HepG2 (cell line): Measurements from ENCODE around the gene RAD21L1. TPM values are rescaled to one million over a fixed set of nuclear protein-coding genes. Genes with fewer than 3 reads are reported as not detected.

ENCODE experiments used
- CHD2 ChIP-seq: IDR thresholded peaks from 2 replicates; pipeline ENCODE4 v1.6.1; 2011; ENCODE audit warnings: low read depth, low read length, improper control_type of control experiment
- FOXP4 ChIP-seq: sonication (generic); formaldehyde crosslinking; IDR thresholded peaks from 2 replicates; pipeline ENCODE4 v1.4.0; 2020; ENCODE audit warnings: missing genetic modification reagents
- HDAC6 ChIP-seq: fragments of 200-600 bp; sonication (generic); IDR thresholded peaks from 2 replicates; pipeline ENCODE4 v1.7.0; 2017; ENCODE audit warnings: mild to moderate bottlenecking, antibody characterized with exemption, low read length, low read depth
- MIXL1 ChIP-seq: IDR thresholded peaks from 2 replicates; pipeline ENCODE4 v1.6.1; 2016
- SSRP1 ChIP-seq: IDR thresholded peaks from 2 replicates; pipeline ENCODE4 v1.6.1; 2016; ENCODE audit warnings: control low read depth
- SUZ12 ChIP-seq: fragments of 150-350 bp; IDR thresholded peaks from 2 replicates; pipeline ENCODE4 v1.6.1; 2014; ENCODE audit warnings: low read depth, low read length
- TAF15 ChIP-seq: fragments of 200-400 bp; formaldehyde crosslinking; IDR thresholded peaks from one replicate; pipeline ENCODE4 v1.6.1; 2018; ENCODE audit warnings: mild to moderate bottlenecking, low read depth, low read length; ENCODE audit not compliant: poor library complexity, severe bottlenecking
- THAP11 ChIP-seq: IDR thresholded peaks from 2 replicates; pipeline ENCODE4 v1.6.1; 2016; ENCODE audit warnings: missing biosample characterization, missing genetic modification reagents
- XRCC5 ChIP-seq: fragments of 200-400 bp; formaldehyde crosslinking; optimal IDR thresholded peaks from 2 replicates; pipeline ENCODE3; 2017; ENCODE audit warnings: mild to moderate bottlenecking, low read length
- ZFP37 ChIP-seq: sonication (generic); formaldehyde crosslinking; IDR thresholded peaks from 2 replicates; pipeline ENCODE4 v1.4.0; 2020; ENCODE audit warnings: missing genetic modification reagents, borderline replicate concordance
- ZNF230 ChIP-seq: sonication (generic); formaldehyde crosslinking; IDR thresholded peaks from 2 replicates; pipeline ENCODE4 v1.4.0; 2020; ENCODE audit warnings: mild to moderate bottlenecking, missing genetic modification reagents
- ZNF292 ChIP-seq: sonication (generic); formaldehyde crosslinking; IDR thresholded peaks from 2 replicates; pipeline ENCODE4 v1.8.1; 2022; ENCODE audit warnings: mild to moderate bottlenecking, low read depth, missing genetic modification reagents, borderline replicate concordance
- ZNF337 ChIP-seq: sonication (generic); formaldehyde crosslinking; IDR thresholded peaks from 2 replicates; pipeline ENCODE4 v1.5.1; 2020; ENCODE audit warnings: missing genetic modification reagents, low read depth, mild to moderate bottlenecking, borderline replicate concordance
- ZNF407 ChIP-seq: sonication (generic); formaldehyde crosslinking; IDR thresholded peaks from one replicate; pipeline ENCODE4 v1.5.1; 2020; ENCODE audit warnings: mild to moderate bottlenecking, missing genetic modification reagents; ENCODE audit errors: not compliant biosample characterization
- ZNF576 ChIP-seq: sonication (generic); formaldehyde crosslinking; IDR thresholded peaks from 2 replicates; pipeline ENCODE4 v1.4.0; 2020; ENCODE audit warnings: mild to moderate bottlenecking, missing genetic modification reagents
- ZNF740 ChIP-seq: sonication (generic); formaldehyde crosslinking; IDR thresholded peaks from 2 replicates; pipeline ENCODE4 v1.4.0; 2020; ENCODE audit warnings: missing genetic modification reagents
- ZNF768 ChIP-seq: sonication (generic); formaldehyde crosslinking; IDR thresholded peaks from 2 replicates; pipeline ENCODE4 v1.4.0; 2020; ENCODE audit warnings: missing genetic modification reagents
- ZNF879 ChIP-seq: sonication (generic); formaldehyde crosslinking; IDR thresholded peaks from 2 replicates; pipeline ENCODE4 v1.8.1; 2023; ENCODE audit warnings: missing genetic modification reagents
- ZSCAN22 ChIP-seq: sonication (generic); formaldehyde crosslinking; IDR thresholded peaks from 2 replicates; pipeline ENCODE4 v1.4.0; 2020; ENCODE audit warnings: mild to moderate bottlenecking, missing genetic modification reagents
- polyA plus RNA-seq, 8 experiments: library from polyadenylated mRNA; depleted of rRNA in 3 of 8; stranded (reverse) in 7 of 8; unstranded in 1 of 8; fragments of >200 nt; fragmentation: Illumina TruSeq in 4 of 8; extraction: Trizol in 4 of 8; gene quantifications; 2 replicates each; pipeline versions ENCODE4 v1.2.1 to v1.2.3, GENCODE V29; 2011 to 2016; ENCODE audit warnings: low read depth in 4 of 8, missing spikeins in 1 of 8, mixed read lengths in 1 of 8; ENCODE audit not compliant: insufficient read depth in 1 of 8
- total RNA-seq, 5 experiments: library from RNA; depleted of rRNA; stranded (reverse); fragments of >200 nt; fragmentation: Illumina TruSeq; extraction: Trizol; gene quantifications; 2 replicates each; pipeline ENCODE4 v1.2.3, GENCODE V29; 2016; ENCODE audit warnings: low read depth in 1 of 5

The RAD21L1 gene
- total and polyA plus RNA-seq, 2 of the 13 experiments (the other 11 are each of a cell fraction or from before 2014, with no cell fraction given), result not detected

GRCh38 chr20:1212607-1213396 lies 13.0 kb upstream of the RAD21L1 start (continued):
- TF ChIP-seq ZNF879 (CRISPR knock-in tag) (0 out of 2 replicates have a peak, but pooled peaks have one; percentile 64), ZNF740 (CRISPR knock-in tag) (0 out of 2 replicates have a peak, but pooled peaks have one; percentile 11), CHD2 (no peak), ZFP37 (CRISPR knock-in tag) (no peak), SUZ12 (no peak), ZNF768 (CRISPR knock-in tag) (no peak), ZNF230 (CRISPR knock-in tag) (peak; percentile 46; the same call in 1 of the 2 replicates), ZSCAN22 (CRISPR knock-in tag) (no peak), HDAC6 (no peak), MIXL1 (peak; percentile 95), ZNF292 (CRISPR knock-in tag) (0 out of 2 replicates have a peak, but pooled peaks have one; percentile 11), SSRP1 (0 out of 2 replicates have a peak, but pooled peaks have one; percentile 42), TAF15 (no peak), FOXP4 (peak; percentile 57), THAP11 (CRISPR knock-in tag) (peak; percentile 56; the same call in 1 of the 2 replicates), ZNF576 (CRISPR knock-in tag) (no peak), XRCC5 (peak; percentile 97), ZNF407 (CRISPR knock-in tag) (peak; percentile 55), ZNF337 (CRISPR knock-in tag) (0 out of 2 replicates have a peak, but pooled peaks have one; percentile 46)
